ENCODE measurements around the gene BMF.

- TF ChIP-seq, protein P1, sequence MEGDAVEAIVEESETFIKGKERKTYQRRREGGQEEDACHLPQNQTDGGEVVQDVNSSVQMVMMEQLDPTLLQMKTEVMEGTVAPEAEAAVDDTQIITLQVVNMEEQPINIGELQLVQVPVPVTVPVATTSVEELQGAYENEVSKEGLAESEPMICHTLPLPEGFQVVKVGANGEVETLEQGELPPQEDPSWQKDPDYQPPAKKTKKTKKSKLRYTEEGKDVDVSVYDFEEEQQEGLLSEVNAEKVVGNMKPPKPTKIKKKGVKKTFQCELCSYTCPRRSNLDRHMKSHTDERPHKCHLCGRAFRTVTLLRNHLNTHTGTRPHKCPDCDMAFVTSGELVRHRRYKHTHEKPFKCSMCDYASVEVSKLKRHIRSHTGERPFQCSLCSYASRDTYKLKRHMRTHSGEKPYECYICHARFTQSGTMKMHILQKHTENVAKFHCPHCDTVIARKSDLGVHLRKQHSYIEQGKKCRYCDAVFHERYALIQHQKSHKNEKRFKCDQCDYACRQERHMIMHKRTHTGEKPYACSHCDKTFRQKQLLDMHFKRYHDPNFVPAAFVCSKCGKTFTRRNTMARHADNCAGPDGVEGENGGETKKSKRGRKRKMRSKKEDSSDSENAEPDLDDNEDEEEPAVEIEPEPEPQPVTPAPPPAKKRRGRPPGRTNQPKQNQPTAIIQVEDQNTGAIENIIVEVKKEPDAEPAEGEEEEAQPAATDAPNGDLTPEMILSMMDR (IDR thresholded peaks at IDR 0.05; ENCODE audit: low read depth, low read length) = no peak
- TF ChIP-seq EZH2phosphoT487 (IDR thresholded peaks at IDR 0.05; ENCODE audit: low read depth) = no peak
Observed at GRCh38 chr15:40151991-40152390, 43.3 kb upstream of the BMF start.
